Measurements from ENCODE around the gene EPB41L4B.

The EPB41L4B gene

DNA sequence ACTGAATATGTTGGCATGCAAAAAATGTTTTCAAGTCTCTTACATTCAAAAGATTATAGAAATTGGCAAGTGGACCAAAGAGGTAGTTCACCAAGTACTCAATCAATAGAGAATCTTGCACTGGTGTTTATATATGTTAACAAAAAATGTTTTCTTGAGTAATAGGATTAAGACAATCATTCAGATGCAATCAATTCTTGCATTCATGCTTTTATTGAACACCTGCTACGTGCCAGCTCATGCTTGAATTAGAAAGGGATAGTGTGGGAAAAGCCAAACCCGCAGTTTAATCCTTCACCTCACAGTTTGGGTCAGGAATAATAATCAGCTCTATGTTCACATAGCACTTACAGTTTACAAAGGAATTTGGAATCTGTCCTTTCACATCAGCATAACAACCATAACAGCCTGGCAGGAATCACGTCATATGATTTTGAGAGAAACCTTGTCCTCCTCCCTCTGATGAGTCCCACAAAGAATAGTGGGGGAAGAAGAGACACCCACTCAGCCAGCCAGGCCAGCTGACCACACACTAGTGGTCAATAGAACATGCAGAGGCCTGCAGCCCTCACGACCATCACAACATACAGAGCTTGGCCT lies 117.0 kb downstream of the EPB41L4B start:
- TF ChIP-seq, protein P1, sequence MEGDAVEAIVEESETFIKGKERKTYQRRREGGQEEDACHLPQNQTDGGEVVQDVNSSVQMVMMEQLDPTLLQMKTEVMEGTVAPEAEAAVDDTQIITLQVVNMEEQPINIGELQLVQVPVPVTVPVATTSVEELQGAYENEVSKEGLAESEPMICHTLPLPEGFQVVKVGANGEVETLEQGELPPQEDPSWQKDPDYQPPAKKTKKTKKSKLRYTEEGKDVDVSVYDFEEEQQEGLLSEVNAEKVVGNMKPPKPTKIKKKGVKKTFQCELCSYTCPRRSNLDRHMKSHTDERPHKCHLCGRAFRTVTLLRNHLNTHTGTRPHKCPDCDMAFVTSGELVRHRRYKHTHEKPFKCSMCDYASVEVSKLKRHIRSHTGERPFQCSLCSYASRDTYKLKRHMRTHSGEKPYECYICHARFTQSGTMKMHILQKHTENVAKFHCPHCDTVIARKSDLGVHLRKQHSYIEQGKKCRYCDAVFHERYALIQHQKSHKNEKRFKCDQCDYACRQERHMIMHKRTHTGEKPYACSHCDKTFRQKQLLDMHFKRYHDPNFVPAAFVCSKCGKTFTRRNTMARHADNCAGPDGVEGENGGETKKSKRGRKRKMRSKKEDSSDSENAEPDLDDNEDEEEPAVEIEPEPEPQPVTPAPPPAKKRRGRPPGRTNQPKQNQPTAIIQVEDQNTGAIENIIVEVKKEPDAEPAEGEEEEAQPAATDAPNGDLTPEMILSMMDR (IDR thresholded peaks at IDR 0.05; ENCODE audit: poor library complexity, severe bottlenecking), result no peak
- Histone ChIP-seq H3K9me3 (ENCODE audit: severe bottlenecking) (no peaks in the 10 kb centered on the region), H3K27me3 (ENCODE audit: insufficient read depth, poor library complexity, severe bottlenecking) (no peaks in the 10 kb centered on the region), H3K27ac (ENCODE audit: poor library complexity, severe bottlenecking) (no peak overlapping the region), H3K4me1 (ENCODE audit: insufficient read depth, poor library complexity, severe bottlenecking) (no peaks in the 10 kb centered on the region), H3K36me3 (ENCODE audit: low read depth) (no peaks in the 10 kb centered on the region), H3K4me3 (ENCODE audit: severe bottlenecking) (no peak overlapping the region)
- ATAC-seq (ENCODE audit: low read depth) (no peak), DNase-seq (ENCODE audit: low spot score) (no peak)

DNA sequence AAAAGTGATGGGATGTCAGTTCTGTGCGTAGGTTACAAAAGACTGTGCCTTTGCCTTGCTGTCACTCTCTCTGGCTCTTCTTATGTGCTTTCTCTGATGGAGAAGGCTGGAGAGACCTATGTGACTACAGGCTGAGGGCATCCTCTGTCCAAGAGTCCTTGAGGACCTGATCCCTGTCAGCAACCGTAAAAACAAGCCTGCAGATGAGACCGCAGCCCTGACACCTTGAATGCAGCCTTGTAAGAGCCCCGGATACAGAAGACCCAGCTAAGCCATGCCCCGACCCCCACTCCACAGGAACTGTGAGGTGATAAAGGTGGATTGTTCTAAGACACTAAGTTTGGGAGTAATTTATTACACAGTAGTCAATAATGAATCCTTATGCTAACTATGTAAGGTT lies 121.2 kb downstream of the EPB41L4B start:
- Histone ChIP-seq H3K4me3 (ENCODE audit: severe bottlenecking) (no peak overlapping the region), H3K36me3 (ENCODE audit: low read depth) (no peaks in the 10 kb centered on the region), H3K4me1 (ENCODE audit: insufficient read depth, poor library complexity, severe bottlenecking) (no peaks in the 10 kb centered on the region), H3K27me3 (ENCODE audit: insufficient read depth, poor library complexity, severe bottlenecking) (no peaks in the 10 kb centered on the region), H3K27ac (ENCODE audit: poor library complexity, severe bottlenecking) (no peak overlapping the region), H3K9me3 (ENCODE audit: severe bottlenecking) (peaks cover 2% of the 10 kb centered on the region)
- TF ChIP-seq, protein P1 (IDR thresholded peaks at IDR 0.05; ENCODE audit: poor library complexity, severe bottlenecking), result no peak
- ATAC-seq (ENCODE audit: low read depth) (no peak), DNase-seq (ENCODE audit: low spot score) (no peak)

DNA sequence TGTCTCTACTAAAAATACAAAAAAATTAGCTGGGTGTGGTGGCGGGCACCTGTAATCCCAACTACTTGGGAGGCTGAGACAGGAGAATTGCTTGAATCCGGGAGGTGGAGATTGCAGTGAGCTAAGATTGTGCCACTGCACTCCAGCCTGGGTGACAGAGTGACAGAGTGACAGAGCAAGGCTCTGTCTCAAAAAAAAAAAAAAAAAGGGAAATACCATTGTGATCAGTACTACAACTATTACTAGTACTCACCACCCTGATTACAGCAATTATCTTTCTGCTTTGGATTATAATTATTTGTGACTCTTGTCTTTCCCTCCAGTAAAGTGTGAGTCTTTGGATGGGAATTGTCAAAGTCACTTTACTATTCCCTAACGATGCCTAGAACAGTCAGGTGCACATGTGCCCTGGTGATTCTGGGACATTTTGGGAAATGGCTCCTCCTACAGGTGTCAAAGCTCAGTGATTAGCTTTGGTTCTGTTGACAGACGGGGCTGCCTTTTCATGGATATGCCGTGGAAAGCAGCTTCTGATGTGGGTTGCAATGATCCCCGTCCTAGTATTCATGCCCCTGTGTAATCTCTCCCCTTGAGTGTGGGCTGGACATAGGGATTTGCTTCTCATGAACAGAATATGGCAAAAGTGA lies 122.0 kb downstream of the EPB41L4B start:
- Histone ChIP-seq H3K4me3 (ENCODE audit: severe bottlenecking) (no peak overlapping the region), H3K36me3 (ENCODE audit: low read depth) (no peaks in the 10 kb centered on the region), H3K27me3 (ENCODE audit: insufficient read depth, poor library complexity, severe bottlenecking) (no peaks in the 10 kb centered on the region), H3K9me3 (ENCODE audit: severe bottlenecking) (peaks cover 2% of the 10 kb centered on the region), H3K4me1 (ENCODE audit: insufficient read depth, poor library complexity, severe bottlenecking) (no peaks in the 10 kb centered on the region), H3K27ac (ENCODE audit: poor library complexity, severe bottlenecking) (no peak overlapping the region)
- ATAC-seq (ENCODE audit: low read depth) (no peak), DNase-seq (ENCODE audit: low spot score) (no peak)
- TF ChIP-seq, protein P1 (IDR thresholded peaks at IDR 0.05; ENCODE audit: poor library complexity, severe bottlenecking), result no peak

GRCh38 chr9:109193974-109194556 lies 126.8 kb downstream of the EPB41L4B start:
- ATAC-seq (ENCODE audit: low read depth), result no peak
- H3K9me3 ChIP-seq (ENCODE audit: severe bottlenecking), result peaks cover 2% of the 10 kb centered on the region
- H3K27ac ChIP-seq (ENCODE audit: poor library complexity, severe bottlenecking), result no peak overlapping the region
- DNase-seq (ENCODE audit: low spot score), result no peak
- H3K36me3 ChIP-seq (ENCODE audit: low read depth), result no peaks in the 10 kb centered on the region
- no peak overlapping the region for H3K4me3 ChIP-seq (ENCODE audit: severe bottlenecking)
- H3K4me1 ChIP-seq (ENCODE audit: insufficient read depth, poor library complexity, severe bottlenecking), result no peaks in the 10 kb centered on the region
- H3K27me3 ChIP-seq (ENCODE audit: insufficient read depth, poor library complexity, severe bottlenecking), result no peaks in the 10 kb centered on the region
- TF ChIP-seq, protein P1 (IDR thresholded peaks at IDR 0.05; ENCODE audit: poor library complexity, severe bottlenecking), result no peak

Data from RWPE2 (cell line).